ENCODE results near the gene B4GALNT2.

- TF ChIP-seq CTCF (IDR thresholded peaks at IDR 0.05) (no peak), POLR2A (IDR thresholded peaks at IDR 0.05) (no peak), POLR2AphosphoS5 (IDR thresholded peaks at IDR 0.05) (no peak), EP300 (IDR thresholded peaks at IDR 0.05) (no peak)
Measured at GRCh38 chr17:49122566-49122965, 10.0 kb upstream of the B4GALNT2 start.
